ENCODE results near the gene NEGR1.

Gene NEGR1

DNA sequence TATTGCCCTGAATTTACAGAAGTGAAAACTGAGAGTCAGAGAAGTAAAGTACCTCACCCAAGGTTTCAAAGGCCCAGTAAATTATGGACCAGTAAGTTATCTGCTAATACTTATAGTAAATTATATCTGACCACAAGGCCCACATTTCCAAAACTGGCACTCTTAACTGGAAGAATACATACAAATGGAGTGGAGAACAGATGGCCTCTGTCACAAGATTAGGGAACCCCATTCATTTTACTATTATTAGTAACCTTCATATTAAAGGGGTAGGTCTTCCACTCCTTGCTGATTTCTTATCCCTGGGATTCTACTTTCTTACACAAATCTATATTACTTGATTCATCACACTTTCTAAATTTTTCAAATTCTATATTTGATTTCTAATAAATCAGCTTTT, 588.8 kb downstream of the NEGR1 start:
- Histone ChIP-seq H3K9me3 (ENCODE audit: insufficient read depth, low read depth, low read length) (no peaks in the 10 kb centered on the region), H3F3A (ENCODE audit: low read depth) (no peaks in the 10 kb centered on the region), H3K27me3 (ENCODE audit: insufficient read depth, low read length, poor library complexity, severe bottlenecking) (no peaks in the 10 kb centered on the region), H3K79me2 (ENCODE audit: insufficient read depth, low read length) (no peaks in the 10 kb centered on the region), H3K4me3 (ENCODE audit: low read length, poor library complexity, severe bottlenecking) (no peak overlapping the region), H3K9ac (ENCODE audit: low read depth, low read length, poor library complexity, severe bottlenecking) (no peak overlapping the region), H2AFZ (ENCODE audit: low read length) (no peak overlapping the region), H4K20me1 (ENCODE audit: insufficient read depth, low read length, poor library complexity, severe bottlenecking) (no peaks in the 10 kb centered on the region), H3K36me3 (ENCODE audit: insufficient read depth, low read length) (no peaks in the 10 kb centered on the region), H3K9me2 (replicated peaks; ENCODE audit: low read depth, low read length) (no peaks in the 10 kb centered on the region), H3K4me2 (ENCODE audit: low read depth, low read length, poor library complexity, severe bottlenecking) (no peak overlapping the region), H3K4me1 (ENCODE audit: insufficient read depth, low read length, poor library complexity, severe bottlenecking) (peaks cover 11% of the 10 kb centered on the region)
- TF ChIP-seq EZH2phosphoT487 (IDR thresholded peaks at IDR 0.05; ENCODE audit: borderline replicate concordance) (no peak), CTCF (conservative IDR thresholded peaks at IDR 0.05; ENCODE audit: low read length) (no peak)

DNA sequence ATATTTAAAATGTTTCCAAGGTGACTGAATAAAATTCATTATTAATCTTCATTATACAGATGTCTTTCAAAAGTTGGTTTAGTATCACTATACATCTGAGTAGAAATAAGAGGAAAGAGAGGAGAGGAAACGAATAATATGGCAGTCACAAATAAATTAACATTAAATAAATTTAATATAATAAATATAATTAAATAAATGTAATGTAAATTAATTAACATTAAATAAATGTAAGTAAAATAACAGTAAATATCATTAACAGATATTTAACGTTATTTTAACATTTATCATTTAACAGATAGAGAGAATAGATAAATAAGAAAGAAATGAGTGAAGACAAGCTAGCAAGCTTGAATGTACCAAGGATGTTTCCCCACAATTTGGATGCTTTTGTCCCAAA, 592.7 kb downstream of the NEGR1 start:
- Histone ChIP-seq H3K9ac (ENCODE audit: low read depth, low read length, poor library complexity, severe bottlenecking) (no peak overlapping the region), H3K9me3 (ENCODE audit: insufficient read depth, low read depth, low read length) (no peaks in the 10 kb centered on the region), H2AFZ (ENCODE audit: low read length) (no peak overlapping the region), H3K4me3 (ENCODE audit: low read length, poor library complexity, severe bottlenecking) (no peak overlapping the region), H3K27me3 (ENCODE audit: insufficient read depth, low read length, poor library complexity, severe bottlenecking) (no peaks in the 10 kb centered on the region), H3K79me2 (ENCODE audit: insufficient read depth, low read length) (no peaks in the 10 kb centered on the region), H3K9me2 (replicated peaks; ENCODE audit: low read depth, low read length) (no peaks in the 10 kb centered on the region), H4K20me1 (ENCODE audit: insufficient read depth, low read length, poor library complexity, severe bottlenecking) (no peaks in the 10 kb centered on the region), H3K36me3 (ENCODE audit: insufficient read depth, low read length) (no peaks in the 10 kb centered on the region), H3K4me2 (ENCODE audit: low read depth, low read length, poor library complexity, severe bottlenecking) (no peak overlapping the region), H3F3A (ENCODE audit: low read depth) (no peaks in the 10 kb centered on the region), H3K4me1 (ENCODE audit: insufficient read depth, low read length, poor library complexity, severe bottlenecking) (no peaks in the 10 kb centered on the region)
- TF ChIP-seq EZH2phosphoT487 (IDR thresholded peaks at IDR 0.05; ENCODE audit: borderline replicate concordance) (no peak), CTCF (conservative IDR thresholded peaks at IDR 0.05; ENCODE audit: low read length) (no peak)

DNA sequence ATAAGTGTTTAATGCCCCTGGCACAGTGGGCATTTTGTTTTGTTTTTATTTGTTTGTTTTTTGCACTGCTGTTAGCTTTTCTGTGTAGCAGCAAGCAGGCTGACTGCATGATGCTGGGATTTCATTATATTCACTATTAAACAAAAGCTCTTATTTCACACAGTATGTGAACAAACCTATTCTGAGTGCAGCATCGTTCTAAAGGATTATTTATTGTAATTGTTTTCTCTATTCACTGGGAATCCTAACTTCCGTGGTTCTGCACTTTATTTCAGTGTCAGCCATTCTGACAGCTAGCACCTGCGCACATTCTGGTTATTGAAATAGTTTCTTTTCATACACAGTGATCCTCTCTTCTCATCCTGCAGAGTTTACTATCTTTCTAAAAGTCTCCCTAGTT, 595.0 kb downstream of the NEGR1 start:
- no peak overlapping the region for H3K4me2 ChIP-seq (ENCODE audit: low read depth, low read length, poor library complexity, severe bottlenecking)
- no peaks in the 10 kb centered on the region for H3K9me2 ChIP-seq (replicated peaks; ENCODE audit: low read depth, low read length)
- H3K4me3 ChIP-seq (ENCODE audit: low read length, poor library complexity, severe bottlenecking), result no peak overlapping the region
- TF ChIP-seq CTCF (conservative IDR thresholded peaks at IDR 0.05; ENCODE audit: low read length) (no peak), EZH2phosphoT487 (IDR thresholded peaks at IDR 0.05; ENCODE audit: borderline replicate concordance) (no peak)
- no peaks in the 10 kb centered on the region for H3K4me1 ChIP-seq (ENCODE audit: insufficient read depth, low read length, poor library complexity, severe bottlenecking)
- H3K9me3 ChIP-seq (ENCODE audit: insufficient read depth, low read depth, low read length), result no peaks in the 10 kb centered on the region
- no peaks in the 10 kb centered on the region for H3F3A ChIP-seq (ENCODE audit: low read depth)
- H3K36me3 ChIP-seq (ENCODE audit: insufficient read depth, low read length), result no peaks in the 10 kb centered on the region
- no peak overlapping the region for H3K9ac ChIP-seq (ENCODE audit: low read depth, low read length, poor library complexity, severe bottlenecking)
- H3K27me3 ChIP-seq (ENCODE audit: insufficient read depth, low read length, poor library complexity, severe bottlenecking), result no peaks in the 10 kb centered on the region
- H2AFZ ChIP-seq (ENCODE audit: low read length), result no peak overlapping the region
- H3K79me2 ChIP-seq (ENCODE audit: insufficient read depth, low read length), result no peaks in the 10 kb centered on the region
- no peaks in the 10 kb centered on the region for H4K20me1 ChIP-seq (ENCODE audit: insufficient read depth, low read length, poor library complexity, severe bottlenecking)

Measured in Loucy (cell line).